GM18858 (cell line): ENCODE data around the gene SETD7.
"Not testable (repeated sequence)": the region's sequence is repeated elsewhere in the genome, so short reads cannot be mapped to it uniquely, and the experiment has no call there.

Experiments used
- ATAC-seq: cut with Tn5 transposase; IDR thresholded peaks from one replicate; pipeline ENCODE4 v1.9.1; 2021; ENCODE audit not compliant: unreplicated experiment

The SETD7 gene

GRCh38 chr4:139470295-139470694 is 85.7 kb downstream of the SETD7 start:
- no peak for ATAC-seq

- ATAC-seq = no peak
These were observed 86.2 kb downstream of the SETD7 start for GRCh38 chr4:139469869-139470268.

- ATAC-seq = no peak
These were observed 86.8 kb downstream of the SETD7 start for GRCh38 chr4:139469216-139469615.

- not testable (repeated sequence) for ATAC-seq
These were observed 87.3 kb downstream of the SETD7 start for GRCh38 chr4:139468756-139469155.

- no peak for ATAC-seq
These were observed 90.1 kb downstream of the SETD7 start for GRCh38 chr4:139465922-139466321.

GRCh38 chr4:139464512-139464911 is 91.5 kb downstream of the SETD7 start:
- ATAC-seq = not testable (repeated sequence)

GRCh38 chr4:139461022-139461628 is 94.9 kb downstream of the SETD7 start:
- no peak for ATAC-seq

GRCh38 chr4:139460565-139460964 is 95.5 kb downstream of the SETD7 start:
- no peak for ATAC-seq

GRCh38 chr4:139458999-139459398 is 97.0 kb downstream of the SETD7 start:
- ATAC-seq = no peak

- ATAC-seq = no peak
These were observed 97.5 kb downstream of the SETD7 start for GRCh38 chr4:139458543-139458942.

- no peak for ATAC-seq
These were observed 98.7 kb downstream of the SETD7 start for GRCh38 chr4:139457318-139457717.

GRCh38 chr4:139455126-139455538 is 100.9 kb downstream of the SETD7 start:
- ATAC-seq = no peak

- no peak for ATAC-seq
These were observed 101.6 kb downstream of the SETD7 start, which contains the start of gene RAB33B for GRCh38 chr4:139454111-139455045. Gene RAB33B (plus strand): TSS chr4:139454121. CDS start chr4:139454196, 75 bp downstream.

- peak; percentile 82 for ATAC-seq
These were observed 102.5 kb downstream of the SETD7 start for GRCh38 chr4:139453371-139454110.

- peak; percentile 46 for ATAC-seq
These were observed 103.0 kb downstream of the SETD7 start for GRCh38 chr4:139453041-139453370.

GRCh38 chr4:139451997-139452396 is 104.0 kb downstream of the SETD7 start:
- ATAC-seq = no peak

- no peak for ATAC-seq
These were observed 105.4 kb downstream of the SETD7 start for GRCh38 chr4:139450586-139450985.

- ATAC-seq = not testable (repeated sequence)
These were observed 108.9 kb downstream of the SETD7 start for GRCh38 chr4:139447078-139447477.
